8988T (cell line): ENCODE data around the gene INVS.
"Not testable (repeated sequence)": the region's sequence is repeated elsewhere in the genome, so short reads cannot be mapped to it uniquely, and the experiment has no call there.

Experiments
- DNase-seq: peaks from one replicate; pipeline ENCODE4 v3.0.0; 2011

The INVS gene

GRCh38 chr9:100208673-100209072 is 109.6 kb downstream of the INVS start:
- DNase-seq: no peak

GRCh38 chr9:100211476-100211875 is 112.4 kb downstream of the INVS start:
- DNase-seq: no peak

GRCh38 chr9:100213730-100214477 is 114.9 kb downstream of the INVS start:
- no peak for DNase-seq

GRCh38 chr9:100216178-100216787 is 117.2 kb downstream of the INVS start:
- DNase-seq: no peak

GRCh38 chr9:100217536-100217935 is 118.5 kb downstream of the INVS start:
- DNase-seq: no peak

GRCh38 chr9:100219347-100219746 is 120.3 kb downstream of the INVS start:
- DNase-seq: no peak

GRCh38 chr9:100220936-100221335 is 121.9 kb downstream of the INVS start:
- DNase-seq: no peak

GRCh38 chr9:100221538-100221937 is 122.5 kb downstream of the INVS start:
- DNase-seq: no peak

- DNase-seq: peak; percentile 17
These were observed 123.6 kb downstream of the INVS start for GRCh38 chr9:100222674-100223073.

- no peak for DNase-seq
These were observed 128.6 kb downstream of the INVS start for GRCh38 chr9:100227636-100228035.

GRCh38 chr9:100228352-100228869 is 129.4 kb downstream of the INVS start:
- no peak for DNase-seq

- no peak for DNase-seq
These were observed 130.1 kb downstream of the INVS start for GRCh38 chr9:100229136-100229535.

GRCh38 chr9:100229561-100229960 is 130.5 kb downstream of the INVS start:
- DNase-seq: no peak

GRCh38 chr9:100236986-100237385 is 137.9 kb downstream of the INVS start:
- DNase-seq: not testable (repeated sequence)

GRCh38 chr9:100240512-100240911 is 141.5 kb downstream of the INVS start:
- DNase-seq: no peak

- DNase-seq: no peak
These were observed 168.2 kb downstream of the INVS start for GRCh38 chr9:100267211-100267610.

- no peak for DNase-seq
These were observed 169.2 kb downstream of the INVS start for GRCh38 chr9:100268271-100268670.

GRCh38 chr9:100269656-100270055 is 170.6 kb downstream of the INVS start:
- DNase-seq: no peak

- DNase-seq: no peak
These were observed 178.3 kb downstream of the INVS start for GRCh38 chr9:100277166-100277979.

- DNase-seq: no peak
These were observed 182.0 kb downstream of the INVS start for GRCh38 chr9:100281066-100281465.

- DNase-seq: no peak
These were observed 182.8 kb downstream of the INVS start for GRCh38 chr9:100281676-100282387.

GRCh38 chr9:100282388-100282719 is 183.3 kb downstream of the INVS start:
- no peak for DNase-seq

- no peak for DNase-seq
These were observed 185.2 kb downstream of the INVS start for GRCh38 chr9:100284247-100284646.
